Retinal pigment epithelial cell (primary cell): ENCODE results near the gene PRR33.

Experiments
- DNase-seq: peaks from one replicate; pipeline ENCODE4 v3.0.0-alpha.2; 2010; ENCODE audit warnings: low read depth
- H3K4me3 ChIP-seq: 2 replicates; pipeline ENCODE4 v1.5.1; 2011; ENCODE audit warnings: mild to moderate bottlenecking, low read length, control low read depth, moderate library complexity
- TF ChIP-seq, protein P1 (sequence below): conservative IDR thresholded peaks from 2 replicates; pipeline ENCODE4 v1.5.1; 2011; ENCODE audit warnings: low read depth, low read length, control low read depth, inconsistent platforms

Gene PRR33

DNA sequence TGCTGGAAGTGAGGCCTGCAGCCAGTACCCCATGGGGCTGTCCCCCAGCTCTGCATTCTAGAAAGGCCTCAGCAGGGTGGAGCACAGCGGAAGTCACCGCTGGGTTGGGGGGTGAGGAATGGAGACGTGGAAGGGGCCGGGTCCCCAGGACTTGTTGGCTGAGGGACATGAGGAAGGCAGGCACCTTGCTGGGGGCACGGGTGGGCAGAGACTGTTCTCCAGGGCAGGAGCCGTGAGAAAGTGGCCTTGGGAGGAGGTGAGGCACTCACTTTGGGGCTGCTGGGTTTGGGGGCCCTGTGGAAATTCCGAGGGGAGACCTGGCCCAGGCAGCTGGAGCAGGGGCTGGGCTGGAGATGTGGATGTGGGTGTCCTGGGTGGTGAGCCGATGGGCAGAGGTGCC is 47.9 kb downstream of the PRR33 start:
- H3K4me3 ChIP-seq: no peak overlapping the region
- TF ChIP-seq, protein P1, sequence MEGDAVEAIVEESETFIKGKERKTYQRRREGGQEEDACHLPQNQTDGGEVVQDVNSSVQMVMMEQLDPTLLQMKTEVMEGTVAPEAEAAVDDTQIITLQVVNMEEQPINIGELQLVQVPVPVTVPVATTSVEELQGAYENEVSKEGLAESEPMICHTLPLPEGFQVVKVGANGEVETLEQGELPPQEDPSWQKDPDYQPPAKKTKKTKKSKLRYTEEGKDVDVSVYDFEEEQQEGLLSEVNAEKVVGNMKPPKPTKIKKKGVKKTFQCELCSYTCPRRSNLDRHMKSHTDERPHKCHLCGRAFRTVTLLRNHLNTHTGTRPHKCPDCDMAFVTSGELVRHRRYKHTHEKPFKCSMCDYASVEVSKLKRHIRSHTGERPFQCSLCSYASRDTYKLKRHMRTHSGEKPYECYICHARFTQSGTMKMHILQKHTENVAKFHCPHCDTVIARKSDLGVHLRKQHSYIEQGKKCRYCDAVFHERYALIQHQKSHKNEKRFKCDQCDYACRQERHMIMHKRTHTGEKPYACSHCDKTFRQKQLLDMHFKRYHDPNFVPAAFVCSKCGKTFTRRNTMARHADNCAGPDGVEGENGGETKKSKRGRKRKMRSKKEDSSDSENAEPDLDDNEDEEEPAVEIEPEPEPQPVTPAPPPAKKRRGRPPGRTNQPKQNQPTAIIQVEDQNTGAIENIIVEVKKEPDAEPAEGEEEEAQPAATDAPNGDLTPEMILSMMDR: no peak
- no peak for DNase-seq

DNA sequence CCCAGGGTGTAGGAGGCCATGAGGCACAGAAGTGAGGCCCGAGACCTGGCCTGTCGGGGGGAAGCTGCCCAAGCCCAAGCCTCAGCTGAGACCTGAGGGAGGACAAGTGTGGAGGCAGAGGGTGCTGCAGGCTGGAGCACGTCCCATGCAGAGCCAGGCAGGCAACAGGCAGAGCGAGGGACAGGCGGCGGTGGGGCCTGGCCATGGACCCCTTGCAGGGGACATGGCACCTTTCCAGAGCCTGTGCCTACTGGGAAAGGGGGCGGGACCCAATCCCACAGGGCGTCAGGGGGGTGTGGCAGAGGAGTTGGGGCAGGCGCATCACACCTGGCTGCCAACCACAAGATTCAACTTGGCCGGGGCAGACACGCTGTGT is 48.6 kb downstream of the PRR33 start:
- TF ChIP-seq, protein P1: no peak
- DNase-seq: no peak
- H3K4me3 ChIP-seq: no peak overlapping the region

GRCh38 chr11:1842149-1843097 is 49.3 kb downstream of the PRR33 start:
- TF ChIP-seq, protein P1: no peak
- H3K4me3 ChIP-seq: no peak overlapping the region
- DNase-seq: no peak

GRCh38 chr11:1841511-1842148 is 50.1 kb downstream of the PRR33 start:
- H3K4me3 ChIP-seq: no peak overlapping the region
- TF ChIP-seq, protein P1: no peak
- no peak for DNase-seq

- TF ChIP-seq, protein P1: no peak
- H3K4me3 ChIP-seq: no peak overlapping the region
- no peak for DNase-seq
Measured at GRCh38 chr11:1840780-1841480, 50.8 kb downstream of the PRR33 start.

- DNase-seq: no peak
- H3K4me3 ChIP-seq: no peak overlapping the region
- TF ChIP-seq, protein P1: no peak
Measured at GRCh38 chr11:1839924-1840779, 51.5 kb downstream of the PRR33 start.
